ENCODE results near the gene NSUN5. TPM values are rescaled to one million over a fixed set of nuclear protein-coding genes. Genes with fewer than 3 reads are reported as not detected.

Gene NSUN5
- total and polyA plus RNA-seq, 2 donors (not counting 3 experiments of a cell fraction or from before 2014, with no cell fraction given): 4.1 to 6.8 TPM

DNA sequence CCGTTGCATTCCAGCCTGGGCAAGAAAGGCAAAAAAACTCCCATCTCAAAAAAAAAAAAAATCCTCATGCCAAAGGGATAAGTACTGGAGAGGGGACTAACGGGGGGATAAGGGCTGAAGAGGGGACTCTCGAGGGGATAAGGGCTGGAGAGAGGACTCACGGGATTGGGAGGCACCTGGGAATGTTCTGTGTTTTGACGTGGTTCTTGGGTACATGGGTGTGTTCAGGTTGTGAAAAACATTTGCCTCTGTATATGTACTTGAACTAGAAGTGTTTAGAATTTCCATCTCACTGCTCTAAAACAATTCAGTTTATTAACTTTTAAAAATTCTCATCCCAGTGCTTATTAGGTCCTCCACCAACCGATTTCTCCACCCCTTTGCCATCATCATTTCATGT lies 23.8 kb upstream of the NSUN5 start:
- ChIA-PET CTCF (interaction anchor here (0.9 to 4.7 kb wide), 2 partner anchors 9 to 10 kb away, joined by 4 to 18 read pairs; no protein-coding TSS in a partner anchor), POLR2A (no interaction called here)
- no peak overlapping the region for H2AFZ ChIP-seq (ENCODE audit: low read depth, low read length)
- no peaks in the 10 kb centered on the region for H3K9me3 ChIP-seq (replicated peaks; ENCODE audit: control insufficient read depth, insufficient read depth, low read length)
- no peak overlapping the region for H3K4me2 ChIP-seq (ENCODE audit: insufficient read depth, low read length)
- FAIRE-seq (no peak), DNase-seq (ENCODE audit: low read depth, low spot score) (no peak)
- dilution Hi-C loops (cut with MboI; ENCODE audit: extremely low pct_ligation_motif_present, low sequenced_read_pairs) (no loop called here), intact Hi-C loops (cut with micrococcal nuclease) (no loop called here)
- no peak overlapping the region for H3K27ac ChIP-seq (ENCODE audit: insufficient read depth, low read depth, low read length)
- H3K79me2 ChIP-seq (ENCODE audit: control insufficient read depth, insufficient read depth, low read length): no peaks in the 10 kb centered on the region
- no peaks in the 10 kb centered on the region for H3K36me3 ChIP-seq (ENCODE audit: control insufficient read depth in 2 of 2, extremely low read depth in 1 of 2, insufficient read depth in 2 of 2, low read length in 2 of 2)
- no TSS peak for BruUV-seq (replicated peaks)
- no peaks in the 10 kb centered on the region for H3K9me1 ChIP-seq (replicated peaks; ENCODE audit: control insufficient read depth, extremely low read depth, insufficient read depth, low read length)
- no peak for TF ChIP-seq POLR2A (IDR thresholded peaks at IDR 0.05; ENCODE audit: low read depth, low read length)
- TF ChIP-seq CTCF (IDR thresholded peaks at IDR 0.05; ENCODE audit: extremely low read depth in 1 of 2, insufficient read depth in 1 of 2, low read depth in 1 of 2, low read length in 2 of 2): no peak
- TF ChIP-seq GATA2 (IDR thresholded peaks at IDR 0.05; ENCODE audit: insufficient read depth, insufficient read length, low read depth, low read length): no peak
- TF ChIP-seq POLR2AphosphoS5 (IDR thresholded peaks at IDR 0.05; ENCODE audit: insufficient read depth, low read depth, low read length): no peak
- H4K20me1 ChIP-seq (replicated peaks; ENCODE audit: control insufficient read depth, extremely low read depth, insufficient read depth, low read length): no peaks in the 10 kb centered on the region
- peaks cover 18 to 26% of the 10 kb centered on the region in 2 experiments for H3K27me3 ChIP-seq (ENCODE audit: control insufficient read depth in 2 of 2, insufficient read depth in 2 of 2, low read length in 2 of 2)
- no peak overlapping the region for H3K4me3 ChIP-seq (replicated peaks in 1 of 3; ENCODE audit: insufficient read depth in 1 of 3, low read depth in 1 of 3, low read length in 3 of 3)
- H3K4me1 ChIP-seq (ENCODE audit: control insufficient read depth, extremely low read depth, insufficient read depth, low read length): peaks cover 2% of the 10 kb centered on the region
- no peak overlapping the region for H3K9ac ChIP-seq (replicated peaks; ENCODE audit: extremely low read depth, insufficient read depth, low read length)

DNA sequence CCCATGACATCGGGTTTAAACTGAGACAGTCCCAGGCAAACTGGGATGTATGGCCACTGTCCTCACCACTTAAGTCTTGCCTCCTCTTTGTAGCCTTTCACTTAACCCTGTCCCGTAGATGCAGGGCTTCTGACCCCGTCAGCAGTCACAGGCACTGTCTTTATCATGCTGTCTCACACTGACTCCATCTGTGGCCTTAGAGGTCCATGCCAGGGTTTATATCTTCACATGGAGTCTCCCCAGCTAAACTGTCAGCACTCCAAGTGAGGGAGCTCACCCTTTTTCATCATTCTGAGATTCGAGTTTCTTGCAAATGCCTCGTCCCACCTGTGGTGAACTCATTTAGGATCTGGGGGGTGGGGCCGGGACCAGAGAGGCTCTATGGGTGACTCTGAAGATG lies 22.1 kb upstream of the NSUN5 start:
- BruUV-seq (replicated peaks): no TSS peak
- TF ChIP-seq MYC (IDR thresholded peaks at IDR 0.05; ENCODE audit: low read depth, low read length) (no peak), GATA2 (IDR thresholded peaks at IDR 0.05; ENCODE audit: insufficient read depth, insufficient read length, low read depth, low read length) (no peak), POLR2AphosphoS5 (IDR thresholded peaks at IDR 0.05; ENCODE audit: insufficient read depth, low read depth, low read length) (no peak), POLR2A (IDR thresholded peaks at IDR 0.05; ENCODE audit: low read depth, low read length) (no peak), EZH2 (IDR thresholded peaks at IDR 0.05; ENCODE audit: borderline replicate concordance, low read depth, low read length, severe bottlenecking) (no peak), CTCF (IDR thresholded peaks at IDR 0.05; ENCODE audit: extremely low read depth in 1 of 2, insufficient read depth in 1 of 2, low read depth in 1 of 2, low read length in 2 of 2) (no peak), FOS (IDR thresholded peaks at IDR 0.05; ENCODE audit: borderline replicate concordance, insufficient read depth, low read length) (no peak)
- TF ChIP-seq, protein P1, sequence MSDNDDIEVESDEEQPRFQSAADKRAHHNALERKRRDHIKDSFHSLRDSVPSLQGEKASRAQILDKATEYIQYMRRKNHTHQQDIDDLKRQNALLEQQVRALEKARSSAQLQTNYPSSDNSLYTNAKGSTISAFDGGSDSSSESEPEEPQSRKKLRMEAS (IDR thresholded peaks at IDR 0.05; ENCODE audit: insufficient read depth, insufficient read length): no peak
- CTCF ChIA-PET: interaction anchor here (1.6 to 1.8 kb wide), 2 partner anchors 12 to 120 kb away, joined by 3 to 9 read pairs; no protein-coding TSS in a partner anchor

More for the DNA sequence above, 22.1 kb upstream of the NSUN5 start:
- intact Hi-C loops (cut with micrococcal nuclease): no loop called here
- Histone ChIP-seq H4K20me1 (replicated peaks; ENCODE audit: control insufficient read depth, extremely low read depth, insufficient read depth, low read length) (no peaks in the 10 kb centered on the region), H3K4me1 (ENCODE audit: control insufficient read depth, extremely low read depth, insufficient read depth, low read length) (peaks cover 2% of the 10 kb centered on the region), H3K4me2 (ENCODE audit: insufficient read depth, low read length) (no peak overlapping the region), H3K9ac (replicated peaks; ENCODE audit: extremely low read depth, insufficient read depth, low read length) (no peak overlapping the region), H3K9me3 (replicated peaks; ENCODE audit: control insufficient read depth, insufficient read depth, low read length) (no peaks in the 10 kb centered on the region), H3K27ac (ENCODE audit: insufficient read depth, low read depth, low read length) (no peak overlapping the region), H2AFZ (ENCODE audit: low read depth, low read length) (no peak overlapping the region), H3K4me3 (replicated peaks in 1 of 3; ENCODE audit: insufficient read depth in 1 of 3, low read depth in 1 of 3, low read length in 3 of 3) (no peak overlapping the region), H3K9me1 (replicated peaks; ENCODE audit: control insufficient read depth, extremely low read depth, insufficient read depth, low read length) (no peaks in the 10 kb centered on the region), H3K79me2 (ENCODE audit: control insufficient read depth, insufficient read depth, low read length) (no peaks in the 10 kb centered on the region), H3K27me3 (ENCODE audit: control insufficient read depth in 2 of 2, insufficient read depth in 2 of 2, low read length in 2 of 2) (peaks cover 13 to 16% of the 10 kb centered on the region in 2 experiments), H3K36me3 (ENCODE audit: control insufficient read depth in 2 of 2, extremely low read depth in 1 of 2, insufficient read depth in 2 of 2, low read length in 2 of 2) (no peaks in the 10 kb centered on the region)
- POLR2A ChIA-PET: no interaction called here
- FAIRE-seq (no peak), DNase-seq (ENCODE audit: low read depth, low spot score) (no peak)
- dilution Hi-C loops (cut with MboI; ENCODE audit: extremely low pct_ligation_motif_present, low sequenced_read_pairs): no loop called here
